ENCODE data around the gene CHMP4B.

CHMP4B gene, protein sequence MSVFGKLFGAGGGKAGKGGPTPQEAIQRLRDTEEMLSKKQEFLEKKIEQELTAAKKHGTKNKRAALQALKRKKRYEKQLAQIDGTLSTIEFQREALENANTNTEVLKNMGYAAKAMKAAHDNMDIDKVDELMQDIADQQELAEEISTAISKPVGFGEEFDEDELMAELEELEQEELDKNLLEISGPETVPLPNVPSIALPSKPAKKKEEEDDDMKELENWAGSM

DNA sequence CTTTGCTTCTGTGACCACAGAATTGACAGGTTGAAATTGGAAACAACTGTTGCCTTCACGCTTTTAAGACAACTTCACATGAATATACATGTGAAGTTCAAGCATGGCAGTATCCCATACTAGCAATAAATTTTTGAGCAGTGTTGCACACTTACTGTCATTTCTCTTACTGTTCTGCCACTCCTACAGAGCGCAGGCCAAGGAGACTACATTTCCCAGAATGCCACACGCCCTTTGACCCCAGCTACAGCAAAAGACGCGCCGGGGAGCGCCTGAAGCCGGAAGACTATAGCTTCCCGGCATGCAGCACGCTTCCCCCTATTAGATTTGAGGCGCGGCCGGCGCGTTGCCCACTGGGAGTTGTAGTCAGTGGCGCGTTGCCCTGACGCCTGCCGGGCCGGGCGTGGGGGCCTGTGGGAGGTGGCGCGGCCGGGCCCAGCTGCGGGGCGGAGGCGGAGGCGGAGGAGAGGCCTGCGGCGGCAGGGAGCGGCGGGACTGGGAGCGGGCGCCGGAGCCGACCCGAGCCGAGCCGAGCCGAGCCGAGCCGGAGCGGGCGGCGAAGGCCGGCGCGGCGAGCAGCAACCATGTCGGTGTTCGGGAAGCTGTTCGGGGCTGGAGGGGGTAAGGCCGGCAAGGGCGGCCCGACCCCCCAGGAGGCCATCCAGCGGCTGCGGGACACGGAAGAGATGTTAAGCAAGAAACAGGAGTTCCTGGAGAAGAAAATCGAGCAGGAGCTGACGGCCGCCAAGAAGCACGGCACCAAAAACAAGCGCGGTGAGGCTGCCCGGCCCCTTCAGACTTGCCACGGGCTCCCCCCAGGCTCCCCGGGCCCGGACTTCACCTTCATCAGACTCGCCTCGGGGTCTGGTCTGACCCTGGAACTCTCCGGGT lies at the start of gene CHMP4B:
TSS of gene CHMP4B (plus strand) at position 464 of the 891 bp plus-strand sequence. CDS start at position 585, 121 bp downstream.
- DNase-seq = peak; percentile 98

DNA sequence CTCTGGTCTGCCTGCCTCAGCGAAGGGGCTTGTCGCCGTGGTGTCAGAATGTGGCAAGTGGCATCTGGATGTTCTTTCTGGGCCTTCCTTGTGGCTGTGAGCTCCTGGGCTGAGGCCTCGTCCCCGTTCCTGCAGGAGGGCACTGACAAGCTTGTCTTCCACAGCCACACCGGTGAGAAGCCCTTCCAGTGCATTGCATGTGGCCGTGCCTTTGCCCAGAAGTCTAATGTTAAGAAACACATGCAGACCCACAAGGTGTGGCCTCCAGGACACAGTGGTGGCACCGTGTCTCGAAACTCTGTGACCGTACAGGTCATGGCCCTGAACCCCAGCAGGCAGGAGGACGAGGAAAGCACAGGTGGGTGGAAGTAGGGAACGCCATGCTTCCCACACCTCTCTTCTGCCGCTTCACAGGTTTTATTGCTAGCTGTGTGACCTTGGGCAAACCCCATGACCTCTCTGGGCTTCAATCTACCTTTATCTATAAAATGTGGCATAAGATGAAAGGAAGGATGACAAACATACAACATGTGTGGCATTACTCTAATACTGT lies 49.4 kb upstream of the CHMP4B start:
- no peak for DNase-seq

DNA sequence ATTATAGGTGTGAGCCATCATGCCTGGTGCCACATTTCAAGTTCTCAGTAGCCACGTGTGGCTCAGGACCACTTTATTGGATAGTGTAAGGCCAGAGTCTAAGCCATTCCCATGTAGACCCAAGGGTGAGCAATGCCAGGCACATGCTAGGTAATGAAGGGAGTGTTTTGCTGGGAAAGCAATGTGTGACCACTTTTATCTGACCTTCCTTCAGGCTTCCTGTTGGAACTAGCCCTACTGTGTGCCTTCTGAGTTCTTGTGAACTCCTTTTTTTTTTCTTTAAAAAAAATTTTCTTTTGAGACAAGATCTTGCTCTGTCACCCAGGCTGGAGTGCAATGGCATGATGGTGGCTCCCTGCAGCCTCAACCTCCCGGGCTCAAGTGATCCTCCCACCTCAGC lies 46.0 kb upstream of the CHMP4B start:
- DNase-seq = no peak

GRCh38 chr20:33765592-33765991 lies 45.6 kb upstream of the CHMP4B start:
- DNase-seq = no peak

- no peak for DNase-seq
These were observed 44.5 kb upstream of the CHMP4B start for GRCh38 chr20:33766686-33767085.

- DNase-seq = no peak
These were observed 43.4 kb upstream of the CHMP4B start for GRCh38 chr20:33767777-33768138.

GRCh38 chr20:33769043-33769442 lies 42.1 kb upstream of the CHMP4B start:
- DNase-seq = no peak

DNA sequence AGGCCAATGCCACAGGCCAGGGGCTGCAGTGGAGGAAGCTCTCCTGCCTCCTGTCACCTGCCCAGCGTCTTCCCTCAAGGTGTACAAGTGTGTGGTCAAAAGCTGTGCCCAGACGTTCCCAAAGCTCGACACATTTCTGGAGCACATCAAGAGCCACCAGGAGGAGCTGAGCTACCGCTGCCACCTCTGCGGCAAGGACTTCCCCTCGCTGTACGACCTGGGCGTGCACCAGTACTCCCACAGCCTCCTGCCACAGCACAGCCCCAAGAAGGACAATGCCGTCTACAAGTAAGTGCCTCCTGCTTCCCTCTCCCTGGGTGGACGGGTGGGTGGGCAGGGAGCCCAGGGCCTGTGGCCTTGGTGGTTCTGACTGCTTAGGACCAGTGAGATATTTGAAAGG lies 41.1 kb upstream of the CHMP4B start:
- DNase-seq = no peak

GRCh38 chr20:33771938-33772337 lies 39.2 kb upstream of the CHMP4B start:
- DNase-seq = no peak

- no peak for DNase-seq
These were observed 38.7 kb upstream of the CHMP4B start for GRCh38 chr20:33772439-33772838.

DNA sequence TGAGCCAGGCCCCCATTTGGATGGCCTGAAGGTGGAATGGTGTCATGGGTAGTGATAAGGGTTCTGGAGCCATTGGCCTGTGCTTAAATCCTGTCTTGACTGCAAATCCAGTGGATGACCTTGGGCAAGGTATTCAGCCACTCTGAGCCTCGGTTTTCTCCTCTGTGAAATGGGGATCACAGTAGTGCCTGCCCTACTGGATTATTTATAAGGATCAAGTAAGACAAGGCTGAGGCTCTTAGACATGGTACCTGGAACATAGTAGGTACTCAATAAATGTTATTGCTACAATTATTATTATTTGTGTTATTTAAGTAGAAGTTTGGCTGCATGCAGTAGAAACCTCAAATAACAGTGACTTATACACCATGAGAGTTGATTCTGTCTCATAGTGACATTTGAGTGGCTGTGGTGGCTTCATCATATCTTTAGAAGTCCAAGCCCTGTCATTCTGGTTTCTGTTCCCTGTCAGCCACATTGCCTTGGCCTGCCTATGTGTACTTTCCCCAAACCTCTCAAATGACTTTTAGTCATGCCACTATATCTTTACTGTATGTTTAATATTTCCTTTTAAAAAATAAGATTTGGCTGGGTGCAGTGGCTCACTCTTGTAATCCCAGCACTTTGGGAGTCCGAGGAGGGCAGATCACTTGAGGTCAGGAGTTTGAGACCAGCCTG lies 37.6 kb upstream of the CHMP4B start:
- no peak for DNase-seq

- no peak for DNase-seq
These were observed 33.3 kb upstream of the CHMP4B start for GRCh38 chr20:33777816-33778215.

DNA sequence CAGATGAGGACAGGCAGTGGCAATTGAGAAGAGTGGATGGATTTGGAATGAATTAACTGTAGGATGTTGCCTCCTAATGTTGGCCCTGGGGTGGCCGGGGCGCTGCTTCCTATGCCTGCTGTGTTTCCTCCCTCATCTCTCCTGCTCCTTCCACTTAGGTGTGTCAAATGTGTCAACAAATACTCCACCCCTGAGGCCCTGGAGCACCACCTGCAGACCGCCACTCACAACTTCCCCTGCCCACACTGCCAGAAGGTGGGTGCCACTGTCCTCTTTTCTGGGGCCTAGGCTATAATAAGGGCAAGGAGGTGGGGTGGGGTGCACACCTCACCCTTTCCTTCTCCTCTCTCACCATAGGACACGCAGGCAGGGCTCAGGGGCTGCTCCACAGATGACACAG lies 30.0 kb upstream of the CHMP4B start:
- no peak for DNase-seq

- DNase-seq = no peak
These were observed 29.2 kb upstream of the CHMP4B start for GRCh38 chr20:33781945-33782344.

DNA sequence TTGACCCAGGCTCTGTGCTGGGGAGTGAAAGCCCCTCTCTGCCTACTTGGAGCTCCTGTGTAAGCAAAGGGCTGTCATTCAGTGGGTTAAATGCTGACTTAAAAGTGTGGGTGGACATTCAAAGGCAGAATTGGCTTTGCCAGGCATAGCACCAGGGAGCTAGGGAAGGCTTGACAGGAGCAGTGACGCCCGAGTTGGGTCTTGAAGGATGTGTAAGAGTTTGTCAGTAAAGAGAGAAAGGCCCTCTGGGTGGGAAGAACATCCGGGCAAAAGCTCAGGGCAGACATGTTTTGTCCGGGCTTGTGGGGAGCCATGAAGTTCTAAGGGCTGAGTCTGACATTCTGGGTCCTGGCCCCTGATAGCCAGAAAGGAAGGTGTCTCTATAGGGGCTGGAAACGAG lies 27.9 kb upstream of the CHMP4B start:
- DNase-seq = no peak

- DNase-seq = no peak
These were observed 27.3 kb upstream of the CHMP4B start for GRCh38 chr20:33783818-33784217.

DNA sequence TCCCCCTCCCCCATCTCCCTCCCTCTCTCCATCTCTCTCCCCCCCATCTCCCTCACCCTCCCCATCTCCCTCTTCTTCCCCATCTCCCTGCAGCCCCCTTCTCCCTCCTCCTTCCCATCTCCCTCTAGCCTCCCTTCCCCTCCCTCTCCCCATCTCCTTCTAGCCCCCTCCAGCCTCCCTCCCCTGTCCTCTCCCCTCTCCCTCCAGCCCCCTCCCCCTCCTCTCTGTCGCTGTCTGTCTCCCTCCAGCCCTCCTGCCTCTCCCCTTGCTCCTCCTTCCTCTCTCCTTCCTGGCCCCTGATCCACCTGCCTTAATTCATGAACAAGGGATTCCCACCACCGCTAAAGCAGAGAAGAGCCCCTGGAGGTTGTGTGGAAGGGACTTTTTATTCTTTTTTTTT lies 26.9 kb upstream of the CHMP4B start:
- DNase-seq = no peak

DNA sequence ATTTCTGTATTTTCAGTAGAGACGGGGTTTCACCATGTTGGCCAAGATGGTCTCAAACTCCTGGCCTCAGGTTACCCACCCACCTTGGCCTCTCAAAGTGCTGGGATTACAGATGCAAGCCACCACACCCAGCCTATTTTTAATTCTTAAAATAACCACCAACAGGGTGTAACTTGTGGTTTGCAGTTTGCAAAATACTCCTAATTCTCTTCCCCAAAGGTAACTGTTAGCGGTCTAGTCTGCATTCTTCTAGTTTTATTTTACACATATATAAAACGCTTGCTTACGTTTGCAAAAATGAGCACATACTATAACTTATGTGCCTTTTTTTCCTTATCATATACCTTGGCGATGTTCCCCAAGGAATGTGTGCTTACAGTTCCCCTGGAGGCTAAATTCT lies 25.6 kb upstream of the CHMP4B start:
- no peak for DNase-seq

- DNase-seq = no peak
These were observed 23.8 kb upstream of the CHMP4B start for GRCh38 chr20:33787253-33787891.

- DNase-seq = no peak
These were observed 22.6 kb upstream of the CHMP4B start for GRCh38 chr20:33788351-33789049.

GRCh38 chr20:33789109-33789857 lies 21.9 kb upstream of the CHMP4B start:
- DNase-seq = no peak

- no peak for DNase-seq
These were observed 21.3 kb upstream of the CHMP4B start for GRCh38 chr20:33789858-33790182.
